Hepatocyte (in vitro differentiated cells): ENCODE data around the gene LATS2. TPM values are rescaled to one million over a fixed set of nuclear protein-coding genes. Genes with fewer than 3 reads are reported as not detected.

ENCODE experiments used
- DNase-seq: peaks from one replicate; pipeline ENCODE4 v3.0.0-alpha.2; 2016; ENCODE audit warnings: low spot score
- H2AFZ ChIP-seq: fragments of 200-600 bp; sonication (generic); 2 replicates; pipeline ENCODE4 v1.6.0; 2016; ENCODE audit warnings: antibody characterized with exemption, mild to moderate bottlenecking
- H3K27ac ChIP-seq: fragments of 200-600 bp; sonication (generic); 2 replicates; pipeline ENCODE4 v1.5.1; 2016; ENCODE audit warnings: mild to moderate bottlenecking
- H3K27me3 ChIP-seq: fragments of 200-600 bp; sonication (generic); 2 replicates; pipeline ENCODE4 v1.6.1; 2016
- H3K36me3 ChIP-seq: fragments of 200-600 bp; sonication (generic); replicated peaks from 2 replicates; pipeline ENCODE4 v1.5.1; 2016; ENCODE audit warnings: low read depth; ENCODE audit not compliant: insufficient read depth
- H3K4me1 ChIP-seq: fragments of 200-600 bp; sonication (generic); 2 replicates; pipeline ENCODE4 v1.5.1; 2016; ENCODE audit warnings: mild to moderate bottlenecking, moderate library complexity; ENCODE audit not compliant: insufficient read depth
- H3K4me2 ChIP-seq: fragments of 200-600 bp; sonication (generic); 2 replicates; pipeline ENCODE4 v1.6.0; 2016
- H3K4me3 ChIP-seq: fragments of 200-600 bp; sonication (generic); 2 replicates; pipeline ENCODE4 v1.5.1; 2016; ENCODE audit warnings: mild to moderate bottlenecking
- H3K79me2 ChIP-seq: fragments of 200-600 bp; sonication (generic); 2 replicates; pipeline ENCODE4 v1.6.0; 2017; ENCODE audit warnings: mild to moderate bottlenecking
- H3K9me2 ChIP-seq: fragments of 200-600 bp; sonication (generic); replicated peaks from 2 replicates; pipeline ENCODE4 v1.6.0; 2017; ENCODE audit warnings: mild to moderate bottlenecking; ENCODE audit not compliant: insufficient read depth
- H3K9me3 ChIP-seq: fragments of 200-600 bp; sonication (generic); 2 replicates; pipeline ENCODE4 v1.5.1; 2016; ENCODE audit warnings: low read depth, mild to moderate bottlenecking
- H4K20me1 ChIP-seq: fragments of 200-600 bp; sonication (generic); 2 replicates; pipeline ENCODE4 v1.6.0; 2016; ENCODE audit warnings: mild to moderate bottlenecking; ENCODE audit not compliant: insufficient read depth, poor library complexity, severe bottlenecking
- EZH2 ChIP-seq: fragments of 200-600 bp; sonication (generic); IDR thresholded peaks from 2 replicates; pipeline ENCODE4 v1.6.1; 2016; ENCODE audit warnings: antibody characterized with exemption, mild to moderate bottlenecking, borderline replicate concordance
- EZH2phosphoT487 ChIP-seq: fragments of 200-600 bp; sonication (generic); IDR thresholded peaks from one replicate; pipeline ENCODE4 v1.6.1; 2018; ENCODE audit warnings: antibody characterized with exemption, mild to moderate bottlenecking, low read depth, moderate library complexity; ENCODE audit not compliant: unreplicated experiment, severe bottlenecking
- WGBS: methylation state at CpG from one replicate; pipeline ENCODE4 v1.1.6; 2016; ENCODE audit warnings: low lambda C conversion rate; ENCODE audit errors: missing lambda C conversion rate; 5-methylcytosine and 5-hydroxymethylcytosine counted together
- polyA plus RNA-seq: library from polyadenylated mRNA; unstranded; fragments of >200 nt; fragmentation: Nextera tagmentation; extraction: Ambion mirVana; gene quantifications from 2 replicates; pipeline ENCODE4 v1.2.1, GENCODE V29; 2016
- total RNA-seq: library from RNA; depleted of rRNA; stranded (reverse); fragments of >200 nt; gene quantifications from 2 replicates; pipeline ENCODE4 v1.2.3, GENCODE V29; 2014
- TF ChIP-seq, protein P1 (sequence below): fragments of 200-600 bp; sonication (generic); IDR thresholded peaks from 2 replicates; pipeline ENCODE4 v1.5.1; 2016; ENCODE audit warnings: antibody characterized with exemption, mild to moderate bottlenecking; ENCODE audit not compliant: poor library complexity

The LATS2 gene
- total and polyA plus RNA-seq, 2 experiments from 2014 or later: 6.2 to 15.5 TPM

DNA sequence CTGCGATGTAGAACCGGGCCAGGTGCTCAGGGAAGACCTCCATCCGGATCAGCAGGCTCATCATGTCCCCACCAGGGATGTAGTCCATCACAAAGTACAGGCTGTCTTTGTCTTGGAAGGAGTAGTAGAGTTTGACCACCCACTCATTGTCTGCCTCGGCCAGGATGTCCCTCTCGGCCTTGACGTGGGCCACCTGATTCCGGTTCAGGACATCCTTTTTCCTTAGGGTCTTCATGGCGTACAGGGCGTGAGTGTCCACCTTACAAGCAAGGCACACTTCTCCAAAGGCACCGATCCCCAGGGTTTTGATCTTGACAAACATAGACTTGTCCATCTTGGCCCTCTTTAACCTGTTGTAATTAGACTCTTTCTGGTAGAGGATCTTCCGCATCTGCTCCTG lies 78.0 kb downstream of the LATS2 start:
- no peak for DNase-seq
- Histone ChIP-seq H3K9me3 (no peaks in the 10 kb centered on the region), H2AFZ (no peak overlapping the region), H3K9me2 (no peaks in the 10 kb centered on the region), H3K27me3 (no peaks in the 10 kb centered on the region), H3K4me3 (no peak overlapping the region), H3K27ac (no peak overlapping the region), H4K20me1 (no peaks in the 10 kb centered on the region), H3K4me1 (no peaks in the 10 kb centered on the region), H3K36me3 (no peaks in the 10 kb centered on the region), H3K79me2 (peaks cover 4% of the 10 kb centered on the region), H3K4me2 (no peak overlapping the region)
- TF ChIP-seq EZH2phosphoT487 (no peak), EZH2 (no peak)
- TF ChIP-seq, protein P1, sequence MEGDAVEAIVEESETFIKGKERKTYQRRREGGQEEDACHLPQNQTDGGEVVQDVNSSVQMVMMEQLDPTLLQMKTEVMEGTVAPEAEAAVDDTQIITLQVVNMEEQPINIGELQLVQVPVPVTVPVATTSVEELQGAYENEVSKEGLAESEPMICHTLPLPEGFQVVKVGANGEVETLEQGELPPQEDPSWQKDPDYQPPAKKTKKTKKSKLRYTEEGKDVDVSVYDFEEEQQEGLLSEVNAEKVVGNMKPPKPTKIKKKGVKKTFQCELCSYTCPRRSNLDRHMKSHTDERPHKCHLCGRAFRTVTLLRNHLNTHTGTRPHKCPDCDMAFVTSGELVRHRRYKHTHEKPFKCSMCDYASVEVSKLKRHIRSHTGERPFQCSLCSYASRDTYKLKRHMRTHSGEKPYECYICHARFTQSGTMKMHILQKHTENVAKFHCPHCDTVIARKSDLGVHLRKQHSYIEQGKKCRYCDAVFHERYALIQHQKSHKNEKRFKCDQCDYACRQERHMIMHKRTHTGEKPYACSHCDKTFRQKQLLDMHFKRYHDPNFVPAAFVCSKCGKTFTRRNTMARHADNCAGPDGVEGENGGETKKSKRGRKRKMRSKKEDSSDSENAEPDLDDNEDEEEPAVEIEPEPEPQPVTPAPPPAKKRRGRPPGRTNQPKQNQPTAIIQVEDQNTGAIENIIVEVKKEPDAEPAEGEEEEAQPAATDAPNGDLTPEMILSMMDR: no peak
- 99% methylated on average over 11 of the region's 11 CpGs for WGBS

DNA sequence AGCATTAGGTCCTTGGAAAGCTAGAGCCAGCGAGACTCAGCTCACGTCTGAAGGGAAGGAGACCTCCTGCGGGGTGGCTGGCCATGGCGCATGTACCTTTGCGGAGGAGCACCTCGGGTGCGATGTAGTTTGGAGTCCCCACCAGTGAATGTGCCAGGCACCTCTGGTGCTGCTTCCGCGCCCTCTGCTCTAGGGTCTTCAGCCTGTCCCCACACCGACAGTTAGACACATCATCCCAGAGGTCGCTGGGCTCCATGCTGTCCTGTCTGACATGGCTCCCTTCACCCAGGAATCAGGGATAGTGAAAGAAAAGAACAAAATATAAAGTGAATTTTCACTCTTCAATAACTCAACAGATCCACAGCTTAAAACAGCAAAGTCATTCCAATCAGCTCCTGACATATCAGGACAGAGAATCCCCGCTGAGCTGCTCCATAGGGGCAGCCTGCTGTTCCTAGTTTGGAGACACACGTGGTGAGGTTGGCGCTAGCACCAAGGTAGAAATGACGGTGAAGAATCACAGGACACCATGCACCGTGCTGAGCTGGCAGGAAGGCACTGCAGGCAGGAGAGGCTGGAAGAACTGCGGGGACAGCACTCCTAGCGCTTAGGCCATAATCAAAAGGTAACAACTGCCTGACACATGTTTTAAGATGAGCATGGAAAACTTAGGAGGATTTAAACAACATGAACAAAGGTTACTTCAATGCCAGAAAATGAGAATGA lies 79.9 kb downstream of the LATS2 start:
- Histone ChIP-seq H3K4me1 (no peaks in the 10 kb centered on the region), H3K36me3 (no peaks in the 10 kb centered on the region), H3K27me3 (no peaks in the 10 kb centered on the region), H3K4me3 (no peak overlapping the region), H3K9me3 (no peaks in the 10 kb centered on the region), H3K4me2 (no peak overlapping the region), H3K27ac (no peak overlapping the region), H3K79me2 (no peaks in the 10 kb centered on the region), H2AFZ (no peak overlapping the region), H3K9me2 (no peaks in the 10 kb centered on the region), H4K20me1 (no peaks in the 10 kb centered on the region)
- DNase-seq: no peak
- WGBS: 92% methylated on average over 18 of the region's 18 CpGs
- TF ChIP-seq, protein P1: no peak
- TF ChIP-seq EZH2phosphoT487: no peak

DNA sequence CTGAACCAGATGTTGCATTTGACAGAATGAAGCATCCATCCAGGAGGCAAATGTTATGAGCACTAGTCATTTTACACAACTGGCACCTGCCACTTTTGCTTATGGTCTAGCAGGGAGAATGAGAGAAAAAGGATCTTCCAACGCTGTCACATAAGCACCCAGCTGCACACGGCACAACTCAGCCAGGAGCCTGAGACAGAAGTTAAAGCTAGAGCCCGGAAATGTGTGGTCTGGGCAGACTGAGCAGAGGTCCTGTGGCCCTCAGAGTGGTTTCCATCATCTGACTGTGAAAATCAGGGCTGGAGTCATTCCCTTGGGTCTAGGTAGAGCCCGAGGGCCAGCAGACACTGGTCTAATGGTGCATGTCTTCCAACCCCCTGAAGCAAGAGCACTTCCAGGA lies 80.5 kb downstream of the LATS2 start:
- no peak for DNase-seq
- Histone ChIP-seq H3K79me2 (no peaks in the 10 kb centered on the region), H3K27ac (no peak overlapping the region), H3K9me2 (no peaks in the 10 kb centered on the region), H3K4me1 (no peaks in the 10 kb centered on the region), H3K36me3 (no peaks in the 10 kb centered on the region), H3K4me3 (no peak overlapping the region), H3K4me2 (no peak overlapping the region), H3K27me3 (no peaks in the 10 kb centered on the region), H3K9me3 (no peaks in the 10 kb centered on the region), H2AFZ (no peak overlapping the region), H4K20me1 (no peaks in the 10 kb centered on the region)
- TF ChIP-seq EZH2phosphoT487: no peak
- TF ChIP-seq EZH2: no peak
- TF ChIP-seq, protein P1: no peak
- 95% methylated on average over 4 of the region's 4 CpGs for WGBS
